Neural cell (in vitro differentiated cells): ENCODE data around the gene DAND5. TPM values are rescaled to one million over a fixed set of nuclear protein-coding genes. Genes with fewer than 3 reads are reported as not detected.

Source experiments
- H2AFZ ChIP-seq: fragments of 200-600, 300-800 bp; sonication (generic), shearing (Covaris generic); 2 replicates; pipeline ENCODE4 v1.6.0; 2014; ENCODE audit warnings: low read depth, mild to moderate bottlenecking, antibody characterized with exemption, low read length, moderate library complexity
- H3F3A ChIP-seq: fragments of 200-600 bp; shearing (Covaris generic); 2 replicates; pipeline ENCODE4 v1.6.1; 2016; ENCODE audit warnings: mild to moderate bottlenecking, moderate library complexity, mixed read lengths, antibody characterized with exemption, low read length; ENCODE audit not compliant: insufficient read depth, poor library complexity, severe bottlenecking
- H3K27ac ChIP-seq: fragments of 200-600, 300-800 bp; sonication (generic), shearing (Covaris generic); 2 replicates; pipeline ENCODE4 v1.5.1; 2014; ENCODE audit warnings: mild to moderate bottlenecking, low read length, moderate library complexity
- H3K27me3 ChIP-seq: fragments of 300-800, 200-600 bp; sonication (generic), shearing (Covaris generic); 2 replicates; pipeline ENCODE4 v1.6.0; 2014; ENCODE audit warnings: mild to moderate bottlenecking, low read depth, low read length, moderate library complexity; ENCODE audit not compliant: insufficient read depth
- H3K36me3 ChIP-seq: fragments of 300-800, 200-600 bp; sonication (generic), shearing (Covaris generic); 2 replicates; pipeline ENCODE4 v1.5.1; 2014; ENCODE audit warnings: mild to moderate bottlenecking, antibody characterized with exemption, low read length, moderate library complexity; ENCODE audit not compliant: insufficient read depth
- H3K4me2 ChIP-seq: fragments of 300-800, 200-600 bp; sonication (generic), shearing (Covaris generic); 2 replicates; pipeline ENCODE4 v1.6.0; 2014; ENCODE audit warnings: mild to moderate bottlenecking, low read length
- H3K4me3 ChIP-seq: fragments of 300-800, 200-600 bp; sonication (generic), shearing (Covaris generic); 2 replicates; pipeline ENCODE4 v1.5.1; 2014; ENCODE audit warnings: mild to moderate bottlenecking, low read length, moderate library complexity
- H3K79me2 ChIP-seq: fragments of 200-600 bp; shearing (Covaris generic); replicated peaks from 2 replicates; pipeline ENCODE4 v1.6.0; 2014; ENCODE audit warnings: mild to moderate bottlenecking, low read length, moderate library complexity; ENCODE audit not compliant: insufficient read depth
- H3K9ac ChIP-seq: fragments of 300-800, 200-600 bp; sonication (generic), shearing (Covaris generic); 2 replicates; pipeline ENCODE4 v1.6.1; 2016; ENCODE audit warnings: mild to moderate bottlenecking, low read length, mixed read lengths
- H3K9me2 ChIP-seq: fragments of 200-600 bp; shearing (Covaris generic); 2 replicates; pipeline ENCODE4 v1.6.1; 2016; ENCODE audit warnings: mild to moderate bottlenecking, low read length, mixed read lengths; ENCODE audit not compliant: insufficient read depth
- H3K9me3 ChIP-seq: fragments of 200-600, 300-800 bp; sonication (generic), shearing (Covaris generic); 2 replicates; pipeline ENCODE4 v1.6.1; 2016; ENCODE audit warnings: mild to moderate bottlenecking, mixed run types, low read length, moderate library complexity, mixed read lengths
- H4K20me1 ChIP-seq: fragments of 200-600 bp; shearing (Covaris generic); 2 replicates; pipeline ENCODE4 v1.6.1; 2016; ENCODE audit warnings: mild to moderate bottlenecking, mixed run types; ENCODE audit not compliant: insufficient read depth
- EP300 ChIP-seq: fragments of 450-650 bp; conservative IDR thresholded peaks from 2 replicates; pipeline ENCODE4 v1.6.1; 2014; ENCODE audit warnings: antibody characterized with exemption, mild to moderate bottlenecking, moderate library complexity; ENCODE audit not compliant: poor library complexity, severe bottlenecking
- EZH2 ChIP-seq: fragments of 200-600, 300-800 bp; shearing (Covaris generic), sonication (generic); IDR thresholded peaks from 2 replicates; pipeline ENCODE4 v1.6.1; 2014; ENCODE audit warnings: antibody characterized with exemption, low read length, borderline replicate concordance, mild to moderate bottlenecking; ENCODE audit not compliant: insufficient read depth, poor library complexity, severe bottlenecking
- MXI1 ChIP-seq: fragments of 450-650 bp; conservative IDR thresholded peaks from 2 replicates; pipeline ENCODE4 v1.6.1; 2014; ENCODE audit warnings: antibody characterized with exemption, mild to moderate bottlenecking; ENCODE audit not compliant: poor library complexity, severe bottlenecking
- POLR2AphosphoS5 ChIP-seq: IDR thresholded peaks from 2 replicates; pipeline ENCODE4 v1.6.1; 2012
- RAD21 ChIP-seq: fragments of 450-650 bp; conservative IDR thresholded peaks from 2 replicates; pipeline ENCODE4 v1.6.1; 2014; ENCODE audit warnings: antibody characterized with exemption, mild to moderate bottlenecking, moderate library complexity
- SMC3 ChIP-seq: fragments of 450-650 bp; conservative IDR thresholded peaks from 2 replicates; pipeline ENCODE4 v1.6.1; 2014; ENCODE audit warnings: antibody characterized with exemption, mild to moderate bottlenecking, moderate library complexity; ENCODE audit not compliant: poor library complexity
- TAF1 ChIP-seq: IDR thresholded peaks from 2 replicates; pipeline ENCODE4 v1.6.1; 2012; ENCODE audit warnings: low read depth
- polyA plus RNA-seq: library from polyadenylated mRNA; depleted of rRNA; stranded (reverse); fragments of >200 nt; gene quantifications from 2 replicates; pipeline ENCODE4 v1.2.3, GENCODE V29; 2014
- TF ChIP-seq, protein P1 (sequence below): IDR thresholded peaks from 2 replicates; pipeline ENCODE4 v1.6.1; 2012; ENCODE audit warnings: borderline replicate concordance
- TF ChIP-seq, protein P2 (sequence below): fragments of 450-650 bp; IDR thresholded peaks from 2 replicates; pipeline ENCODE4 v1.5.1; 2014; ENCODE audit warnings: antibody characterized with exemption, mild to moderate bottlenecking, moderate library complexity; ENCODE audit not compliant: poor library complexity, severe bottlenecking

The DAND5 gene
- polyA plus RNA-seq, 1 donor from 2014 or later, result not detected

DNA sequence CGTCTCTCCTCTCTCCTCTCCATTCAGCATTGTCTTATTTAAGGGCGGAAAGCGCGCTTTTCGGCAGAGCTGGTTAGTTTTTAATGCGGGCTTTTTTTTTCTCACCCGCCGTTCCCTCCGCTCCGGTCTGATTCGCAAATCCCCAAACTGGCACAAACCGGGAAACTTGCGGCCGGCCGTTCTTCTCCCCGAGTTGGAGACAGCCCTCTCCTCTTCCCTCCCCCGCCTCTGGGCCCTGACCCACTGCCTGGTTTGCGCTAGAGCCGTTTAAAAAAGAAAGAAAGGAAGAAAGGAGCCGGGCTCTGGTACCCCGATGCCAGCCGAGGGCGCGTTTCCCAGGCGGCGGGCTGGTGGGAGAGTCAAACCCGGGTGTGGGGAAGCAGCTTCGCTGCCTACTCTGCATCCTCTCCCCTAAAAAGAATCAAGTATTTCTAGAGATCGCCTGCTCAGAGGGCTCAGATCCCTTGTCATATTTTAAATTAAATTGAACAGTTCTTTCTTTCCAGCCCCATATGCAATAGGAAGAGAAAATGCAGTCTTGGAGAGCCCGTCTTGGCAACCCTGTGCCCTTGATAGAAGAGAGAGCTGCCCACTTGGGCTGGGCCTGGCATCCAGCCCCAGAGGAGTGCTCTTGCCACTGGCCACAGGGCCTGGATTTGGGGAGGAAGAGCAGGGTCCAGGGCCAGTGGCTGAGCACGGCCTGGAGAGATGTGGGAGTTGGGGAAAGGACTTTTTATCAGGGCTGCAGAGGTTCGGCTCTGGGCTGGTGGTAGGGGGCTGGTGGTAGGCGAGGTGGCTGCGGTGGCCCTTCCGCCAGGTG is 44.9 kb downstream of the DAND5 start:
- no peaks in the 10 kb centered on the region for H3K79me2 ChIP-seq
- H4K20me1 ChIP-seq, result no peaks in the 10 kb centered on the region
- H3K4me2 ChIP-seq, result no peak overlapping the region
- H3K27me3 ChIP-seq, result peaks cover 100% of the 10 kb centered on the region
- no peaks in the 10 kb centered on the region for H3K9me3 ChIP-seq
- no peaks in the 10 kb centered on the region for H3K9me2 ChIP-seq
- no peak overlapping the region for H3K9ac ChIP-seq
- H3K27ac ChIP-seq, result no peak overlapping the region
- no peak overlapping the region for H2AFZ ChIP-seq
- peak; percentile 99 for TF ChIP-seq EZH2
- no peak for TF ChIP-seq SMC3
- H3F3A ChIP-seq, result no peaks in the 10 kb centered on the region
- H3K4me3 ChIP-seq, result no peak overlapping the region
- H3K36me3 ChIP-seq, result no peaks in the 10 kb centered on the region

DNA sequence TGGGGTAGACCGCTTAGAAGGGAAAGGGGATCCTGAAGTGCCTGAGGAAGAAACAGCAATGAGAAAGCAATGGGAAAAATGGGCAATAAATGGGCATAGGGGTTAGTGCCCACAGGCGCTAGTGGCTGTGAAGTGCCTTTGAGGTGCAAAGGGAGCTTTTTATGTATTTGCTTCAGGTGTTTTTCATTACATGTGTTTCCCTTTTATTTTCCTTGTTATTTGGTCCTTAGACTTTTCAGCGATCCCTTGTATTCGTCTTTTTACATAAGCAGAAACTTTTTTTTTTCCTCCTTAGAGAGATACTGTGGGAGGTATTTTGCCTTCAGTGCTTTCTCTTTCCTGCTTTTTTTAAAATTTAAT is 45.5 kb downstream of the DAND5 start:
- TF ChIP-seq RAD21 (no peak), TAF1 (no peak), EP300 (no peak), SMC3 (no peak), EZH2 (no peak), POLR2AphosphoS5 (no peak), MXI1 (no peak)
- TF ChIP-seq, protein P1, sequence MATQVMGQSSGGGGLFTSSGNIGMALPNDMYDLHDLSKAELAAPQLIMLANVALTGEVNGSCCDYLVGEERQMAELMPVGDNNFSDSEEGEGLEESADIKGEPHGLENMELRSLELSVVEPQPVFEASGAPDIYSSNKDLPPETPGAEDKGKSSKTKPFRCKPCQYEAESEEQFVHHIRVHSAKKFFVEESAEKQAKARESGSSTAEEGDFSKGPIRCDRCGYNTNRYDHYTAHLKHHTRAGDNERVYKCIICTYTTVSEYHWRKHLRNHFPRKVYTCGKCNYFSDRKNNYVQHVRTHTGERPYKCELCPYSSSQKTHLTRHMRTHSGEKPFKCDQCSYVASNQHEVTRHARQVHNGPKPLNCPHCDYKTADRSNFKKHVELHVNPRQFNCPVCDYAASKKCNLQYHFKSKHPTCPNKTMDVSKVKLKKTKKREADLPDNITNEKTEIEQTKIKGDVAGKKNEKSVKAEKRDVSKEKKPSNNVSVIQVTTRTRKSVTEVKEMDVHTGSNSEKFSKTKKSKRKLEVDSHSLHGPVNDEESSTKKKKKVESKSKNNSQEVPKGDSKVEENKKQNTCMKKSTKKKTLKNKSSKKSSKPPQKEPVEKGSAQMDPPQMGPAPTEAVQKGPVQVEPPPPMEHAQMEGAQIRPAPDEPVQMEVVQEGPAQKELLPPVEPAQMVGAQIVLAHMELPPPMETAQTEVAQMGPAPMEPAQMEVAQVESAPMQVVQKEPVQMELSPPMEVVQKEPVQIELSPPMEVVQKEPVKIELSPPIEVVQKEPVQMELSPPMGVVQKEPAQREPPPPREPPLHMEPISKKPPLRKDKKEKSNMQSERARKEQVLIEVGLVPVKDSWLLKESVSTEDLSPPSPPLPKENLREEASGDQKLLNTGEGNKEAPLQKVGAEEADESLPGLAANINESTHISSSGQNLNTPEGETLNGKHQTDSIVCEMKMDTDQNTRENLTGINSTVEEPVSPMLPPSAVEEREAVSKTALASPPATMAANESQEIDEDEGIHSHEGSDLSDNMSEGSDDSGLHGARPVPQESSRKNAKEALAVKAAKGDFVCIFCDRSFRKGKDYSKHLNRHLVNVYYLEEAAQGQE, result no peak
- TF ChIP-seq, protein P2, sequence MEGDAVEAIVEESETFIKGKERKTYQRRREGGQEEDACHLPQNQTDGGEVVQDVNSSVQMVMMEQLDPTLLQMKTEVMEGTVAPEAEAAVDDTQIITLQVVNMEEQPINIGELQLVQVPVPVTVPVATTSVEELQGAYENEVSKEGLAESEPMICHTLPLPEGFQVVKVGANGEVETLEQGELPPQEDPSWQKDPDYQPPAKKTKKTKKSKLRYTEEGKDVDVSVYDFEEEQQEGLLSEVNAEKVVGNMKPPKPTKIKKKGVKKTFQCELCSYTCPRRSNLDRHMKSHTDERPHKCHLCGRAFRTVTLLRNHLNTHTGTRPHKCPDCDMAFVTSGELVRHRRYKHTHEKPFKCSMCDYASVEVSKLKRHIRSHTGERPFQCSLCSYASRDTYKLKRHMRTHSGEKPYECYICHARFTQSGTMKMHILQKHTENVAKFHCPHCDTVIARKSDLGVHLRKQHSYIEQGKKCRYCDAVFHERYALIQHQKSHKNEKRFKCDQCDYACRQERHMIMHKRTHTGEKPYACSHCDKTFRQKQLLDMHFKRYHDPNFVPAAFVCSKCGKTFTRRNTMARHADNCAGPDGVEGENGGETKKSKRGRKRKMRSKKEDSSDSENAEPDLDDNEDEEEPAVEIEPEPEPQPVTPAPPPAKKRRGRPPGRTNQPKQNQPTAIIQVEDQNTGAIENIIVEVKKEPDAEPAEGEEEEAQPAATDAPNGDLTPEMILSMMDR, result no peak
- H3K4me3 ChIP-seq, result no peak overlapping the region
- no peak overlapping the region for H2AFZ ChIP-seq
- H3K36me3 ChIP-seq, result no peaks in the 10 kb centered on the region
- no peak overlapping the region for H3K9ac ChIP-seq
- no peak overlapping the region for H3K27ac ChIP-seq
- H3K79me2 ChIP-seq, result no peaks in the 10 kb centered on the region
- H3K27me3 ChIP-seq, result peaks cover 100% of the 10 kb centered on the region
- no peaks in the 10 kb centered on the region for H3K9me2 ChIP-seq
- no peaks in the 10 kb centered on the region for H3F3A ChIP-seq
- no peak overlapping the region for H3K4me2 ChIP-seq
- no peaks in the 10 kb centered on the region for H3K9me3 ChIP-seq
- H4K20me1 ChIP-seq, result no peaks in the 10 kb centered on the region
